H1 (cell line): Measurements from ENCODE around the gene ALOX15B. TPM values are rescaled to one million over a fixed set of nuclear protein-coding genes. Genes with fewer than 3 reads are reported as not detected.
A peak's percentile ranks its signal among the peaks of the same experiment; 100 is the strongest.

Experiments used
- CTCF ChIA-PET: fragments of 300-600 bp; sonication (Branson Sonifier 250); formaldehyde crosslinking; loops from one replicate; lab custom pipeline; 2021; ENCODE audit not compliant: partially characterized antibody; lab: Charles Lee
- POLR2A ChIA-PET: fragments of 300-600 bp; sonication (Branson Sonifier 250); formaldehyde crosslinking; loops from one replicate; lab custom pipeline; 2021; ENCODE audit warnings: inconsistent platforms; ENCODE audit not compliant: partially characterized antibody; lab: Charles Lee
- DNase-seq, 2 experiments: peaks; one replicate each; pipeline versions ENCODE4 v3.0.0 to v3.0.0-alpha.2; 2010 to 2022; ENCODE audit warnings: low spot score in 2 of 2, low read depth in 1 of 2, mixed read lengths in 1 of 2
- FAIRE-seq: peaks from 2 replicates; lab custom pipeline; 2011; peaks lifted over from hg19 to GRCh38; lab: Jason Lieb, UNC
- H2AFZ ChIP-seq: 2 replicates; pipeline ENCODE4 v1.8.1; 2012; ENCODE audit warnings: low read length, inconsistent platforms
- H2AK5ac ChIP-seq: 2 replicates; pipeline ENCODE4 v1.6.1; 2013; ENCODE audit warnings: low read depth, low read length
- H2BK120ac ChIP-seq: replicated peaks from 2 replicates; pipeline ENCODE3; 2013; ENCODE audit warnings: low read depth, low read length, inconsistent platforms
- H2BK12ac ChIP-seq: 2 replicates; pipeline ENCODE4 v1.6.1; 2013; ENCODE audit warnings: low read depth, low read length
- H2BK15ac ChIP-seq: 2 replicates; pipeline ENCODE4 v1.6.1; 2013; ENCODE audit warnings: low read length
- H2BK20ac ChIP-seq: 2 replicates; pipeline ENCODE4 v1.6.1; 2013; ENCODE audit warnings: low read length
- H2BK5ac ChIP-seq: 2 replicates; pipeline ENCODE4 v1.6.1; 2013; ENCODE audit warnings: low read depth, low read length
- H3K14ac ChIP-seq: 2 replicates; pipeline ENCODE4 v1.6.1; 2013; ENCODE audit warnings: inconsistent platforms; ENCODE audit not compliant: insufficient read length
- H3K18ac ChIP-seq: 2 replicates; pipeline ENCODE4 v1.6.1; 2013; ENCODE audit warnings: low read length; ENCODE audit errors: extremely low read depth
- H3K23ac ChIP-seq: 2 replicates; pipeline ENCODE4 v1.6.1; 2013; ENCODE audit warnings: inconsistent platforms; ENCODE audit not compliant: insufficient read length
- H3K23me2 ChIP-seq: 2 replicates; pipeline ENCODE4 v1.6.1; 2013; ENCODE audit warnings: low read depth, low read length
- H3K27ac ChIP-seq: 2 replicates; pipeline ENCODE4 v1.6.1; 2011; ENCODE audit warnings: low read depth, low read length, inconsistent platforms
- H3K27me3 ChIP-seq, 4 experiments: replicated peaks in 1 of 4; 1 replicate in 1 of 4; 2 replicates in 3 of 4; pipeline versions ENCODE4 v1.6.1 to v1.8.1; 2011 to 2013; ENCODE audit warnings: low read length in 3 of 4, mild to moderate bottlenecking in 3 of 4, inconsistent platforms in 2 of 4, mixed read lengths in 2 of 4, moderate library complexity in 1 of 4; ENCODE audit not compliant: control insufficient read depth in 3 of 4, insufficient read depth in 3 of 4; ENCODE audit errors: extremely low read depth in 1 of 4
- H3K36me3 ChIP-seq, 4 experiments: 2 replicates each; pipeline versions ENCODE4 v1.6.1 to v1.8.1; 2011 to 2013; ENCODE audit warnings: mild to moderate bottlenecking in 4 of 4, low read length in 3 of 4, moderate library complexity in 2 of 4, control low read depth in 1 of 4, inconsistent platforms in 1 of 4; ENCODE audit not compliant: insufficient read depth in 4 of 4, control insufficient read depth in 2 of 4
- H3K4ac ChIP-seq: replicated peaks from 2 replicates; pipeline ENCODE3; 2013; ENCODE audit warnings: low read length, low read depth, mixed read lengths, inconsistent platforms; ENCODE audit not compliant: insufficient read length
- H3K4me1 ChIP-seq, 4 experiments: replicated peaks in 1 of 4; 1 replicate in 1 of 4; 2 replicates in 3 of 4; pipeline versions ENCODE4 v1.6.1 to v1.8.1; 2011 to 2013; ENCODE audit warnings: low read length in 3 of 4, inconsistent platforms in 2 of 4, mixed read lengths in 1 of 4; ENCODE audit not compliant: insufficient read depth in 4 of 4, control insufficient read depth in 3 of 4
- H3K4me2 ChIP-seq, 2 experiments: 2 replicates each; pipeline versions ENCODE4 v1.6.1 to v1.8.1; 2011 to 2013; ENCODE audit warnings: low read depth in 2 of 2, low read length in 2 of 2, control low read depth in 1 of 2, inconsistent platforms in 1 of 2, mild to moderate bottlenecking in 1 of 2; ENCODE audit not compliant: insufficient read depth in 1 of 2
- H3K4me3 ChIP-seq, 4 experiments: fragments of 200-600, 300-600 bp in 1 of 4; sonication (generic), shearing (Covaris generic), sonication (Bioruptor Twin) in 1 of 4; 2 replicates each; pipeline versions ENCODE4 v1.5.1 to v1.8.1; 2011 to 2016; ENCODE audit warnings: low read length in 4 of 4, low read depth in 3 of 4, control low read depth in 2 of 4, inconsistent platforms in 2 of 4, mild to moderate bottlenecking in 2 of 4, mixed read lengths in 1 of 4, moderate library complexity in 1 of 4; ENCODE audit not compliant: insufficient read depth in 2 of 4; ENCODE audit errors: extremely low read depth in 1 of 4
- H3K56ac ChIP-seq: replicated peaks from 2 replicates; pipeline ENCODE3; 2013; ENCODE audit warnings: low read depth, mild to moderate bottlenecking, mixed read lengths, low read length, inconsistent platforms; ENCODE audit not compliant: insufficient read length
- H3K79me1 ChIP-seq: 2 replicates; pipeline ENCODE4 v1.6.1; 2013; ENCODE audit warnings: low read depth, low read length, control low read depth
- H3K79me2 ChIP-seq, 2 experiments: 2 replicates each; pipeline versions ENCODE4 v1.6.1 to v1.8.1; 2012 to 2013; ENCODE audit warnings: low read length in 2 of 2, mild to moderate bottlenecking in 2 of 2, inconsistent platforms in 1 of 2; ENCODE audit not compliant: insufficient read depth in 2 of 2, control insufficient read depth in 1 of 2
- H3K9ac ChIP-seq, 4 experiments: replicated peaks in 1 of 4; 1 replicate in 1 of 4; 2 replicates in 3 of 4; pipeline versions ENCODE4 v1.6.1 to v1.8.1; 2011 to 2013; ENCODE audit warnings: low read depth in 3 of 4, low read length in 3 of 4, control low read depth in 2 of 4, mild to moderate bottlenecking in 2 of 4, moderate library complexity in 2 of 4, inconsistent platforms in 1 of 4; ENCODE audit errors: extremely low read depth in 1 of 4
- H3K9me3 ChIP-seq, 2 experiments: 2 replicates each; pipeline versions ENCODE4 v1.6.1 to v1.8.1; 2012 to 2013; ENCODE audit warnings: mild to moderate bottlenecking in 2 of 2, moderate library complexity in 2 of 2, control low read depth in 1 of 2, inconsistent platforms in 1 of 2, low read depth in 1 of 2, low read length in 1 of 2, mixed read lengths in 1 of 2; ENCODE audit not compliant: insufficient read depth in 2 of 2
- H4K20me1 ChIP-seq, 2 experiments: replicated peaks in 1 of 2; 2 replicates each; pipeline versions ENCODE3 to v1.8.1; 2011 to 2013; ENCODE audit warnings: inconsistent platforms in 2 of 2, low read length in 2 of 2, mild to moderate bottlenecking in 1 of 2; ENCODE audit not compliant: insufficient read depth in 2 of 2, control insufficient read depth in 1 of 2
- H4K5ac ChIP-seq: 2 replicates; pipeline ENCODE4 v1.6.1; 2013; ENCODE audit warnings: low read length, low read depth, mixed read lengths, inconsistent platforms; ENCODE audit not compliant: insufficient read length
- H4K8ac ChIP-seq: 2 replicates; pipeline ENCODE4 v1.8.0; 2013; ENCODE audit warnings: mild to moderate bottlenecking, moderate library complexity, low read length, inconsistent platforms; ENCODE audit not compliant: insufficient read depth; ENCODE audit errors: extremely low read depth
- H4K91ac ChIP-seq: replicated peaks from 2 replicates; pipeline ENCODE3; 2013; ENCODE audit warnings: low read length, mixed read lengths, inconsistent platforms; ENCODE audit not compliant: insufficient read length
- CHD2 ChIP-seq: IDR thresholded peaks from 2 replicates; pipeline ENCODE4 v1.6.1; 2012; ENCODE audit warnings: low read length, improper control_type of control experiment
- CREB1 ChIP-seq: IDR thresholded peaks from 2 replicates; pipeline ENCODE4 v1.6.1; 2012; ENCODE audit warnings: inconsistent platforms
- GTF2F1 ChIP-seq: IDR thresholded peaks from 2 replicates; pipeline ENCODE4 v1.6.1; 2012; ENCODE audit warnings: low read depth, low read length, improper control_type of control experiment, borderline replicate concordance
- HDAC2 ChIP-seq, 2 experiments: fragments of 300-600 bp in 1 of 2; sonication (generic) in 1 of 2; IDR thresholded peaks; 2 replicates each; pipeline ENCODE4 v1.6.1; 2011 to 2012; ENCODE audit warnings: low read depth in 2 of 2, low read length in 2 of 2, mild to moderate bottlenecking in 2 of 2, moderate library complexity in 2 of 2, borderline replicate concordance in 1 of 2, inconsistent platforms in 1 of 2
- HDAC6 ChIP-seq: IDR thresholded peaks from one replicate; pipeline ENCODE4 v1.7.1; 2012; ENCODE audit warnings: low read depth, mild to moderate bottlenecking, inconsistent platforms, low read length, moderate library complexity
- KDM5A ChIP-seq: fragments of 200-600 bp; IDR thresholded peaks from 2 replicates; pipeline ENCODE4 v1.7.1; 2012; ENCODE audit warnings: mild to moderate bottlenecking, low read length, inconsistent platforms, mixed read lengths
- SIN3A ChIP-seq, 2 experiments: IDR thresholded peaks in 1 of 2; conservative IDR thresholded peaks in 1 of 2; 2 replicates each; pipeline ENCODE4 v1.6.1; 2011 to 2012; ENCODE audit warnings: low read length in 2 of 2, improper control_type of control experiment in 1 of 2, low read depth in 1 of 2, mild to moderate bottlenecking in 1 of 2
- YY1 ChIP-seq: IDR thresholded peaks from 2 replicates; pipeline ENCODE4 v1.6.1; 2011; ENCODE audit warnings: low read depth, mild to moderate bottlenecking, low read length
- ZNF274 ChIP-seq: IDR thresholded peaks from 2 replicates; pipeline ENCODE4 v1.7.0; 2012; ENCODE audit warnings: low read length, borderline replicate concordance; ENCODE audit errors: extremely low read depth
- WGBS, 2 experiments: shearing (Covaris generic) in 1 of 2; methylation state at CpG; one replicate each; pipeline versions ENCODE4 v1.1.6 to v1.1.7; 2013 to 2015; ENCODE audit warnings: low lambda C conversion rate in 2 of 2, mixed read lengths in 2 of 2, inconsistent platforms in 1 of 2, low coverage in 1 of 2, missing lambda C conversion rate in 1 of 2; ENCODE audit not compliant: insufficient replicate concordance in 2 of 2, insufficient coverage in 1 of 2, insufficient read length in 1 of 2; ENCODE audit errors: extremely low coverage in 1 of 2, missing lambda C conversion rate in 1 of 2; 5-methylcytosine and 5-hydroxymethylcytosine counted together
- polyA plus RNA-seq, 7 experiments: library from polyadenylated mRNA; depleted of rRNA in 3 of 7; stranded (reverse) in 5 of 7; unstranded in 2 of 7; fragments of >200 nt in 5 of 7; fragments of 200-250 nt in 2 of 7; gene quantifications; 1 replicate in 5 of 7; 2 replicates in 1 of 7; 4 replicates in 1 of 7; pipeline versions ENCODE4 v1.2.1 to v1.2.3, GENCODE V29; 2011 to 2013; ENCODE audit warnings: missing spikeins in 2 of 7, mixed read lengths in 2 of 7
- total RNA-seq: library from RNA; stranded (reverse); fragmentation: NEBNext Ultra II Directional; extraction: Animal tissue kit (Norgen Biotek cat#: 25700); gene quantifications from 2 replicates; pipeline ENCODE4 v1.2.1, GENCODE V29; 2021
- TF ChIP-seq, protein P1 (sequence below): IDR thresholded peaks from 2 replicates; pipeline ENCODE4 v1.6.1; 2012; ENCODE audit warnings: inconsistent platforms

ALOX15B gene
- total and polyA plus RNA-seq, 2 of the 8 experiments (the other 6 are each of a cell fraction or from before 2014, with no cell fraction given), result 0.63 to 0.91 TPM

DNA sequence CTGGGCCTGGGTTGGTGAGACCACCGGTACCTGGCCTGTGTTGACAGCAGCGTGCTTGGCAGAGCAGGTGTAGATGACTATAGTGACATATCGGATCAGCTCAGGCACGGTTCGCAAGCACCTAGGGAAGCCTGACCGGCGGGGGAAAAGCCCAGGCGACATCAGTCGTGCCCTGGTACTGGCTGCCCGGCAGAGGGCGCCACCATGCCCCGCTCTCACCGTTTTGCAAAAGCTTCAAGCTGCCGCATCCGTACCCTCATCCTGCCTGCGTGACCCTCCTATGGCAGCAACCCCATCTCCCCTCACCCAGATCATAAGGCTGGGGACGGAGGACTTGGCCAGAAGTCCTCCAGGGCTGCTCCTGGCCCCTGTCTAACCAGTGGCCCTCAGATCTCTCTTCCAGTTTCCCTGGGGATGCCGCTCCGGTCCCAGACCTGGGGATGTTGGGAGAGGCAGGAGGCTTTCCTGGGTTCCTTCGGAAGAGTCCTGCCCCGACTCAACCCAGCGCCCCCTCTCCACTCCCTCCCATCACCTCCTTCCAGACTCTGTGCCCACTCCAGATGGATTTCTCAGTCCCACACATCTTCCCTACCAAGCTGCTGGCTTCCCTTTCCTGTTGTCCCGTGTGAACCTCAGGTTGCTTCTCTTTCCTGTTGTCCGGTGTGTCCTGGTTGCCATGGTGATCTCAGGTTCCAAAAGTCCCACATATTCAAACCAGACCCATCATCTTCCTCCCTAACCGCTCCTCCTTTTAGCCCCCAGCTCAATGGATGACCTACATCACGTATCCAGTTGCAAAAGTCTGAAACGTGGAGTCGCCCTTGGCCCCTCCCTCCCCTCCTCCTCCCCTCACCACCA lies 35.0 kb downstream of the ALOX15B start:
- Histone ChIP-seq H3K9ac (no peak overlapping the region), H3K79me1 (no peaks in the 10 kb centered on the region), H3K27me3 (peaks cover 39 to 79% (median 62%) of the 10 kb centered on the region in 4 experiments), H3K23me2 (peaks cover 10% of the 10 kb centered on the region), H2BK20ac (0 out of 2 replicates have a peak overlapping the region, but pooled peaks have one; percentile 72), H4K8ac (no peak overlapping the region; the same call in 1 of the 2 replicates), H3K36me3 (no peaks in the 10 kb centered on the region), H2AFZ (no peak overlapping the region; the same call in 1 of the 2 replicates), H3K56ac (no peak overlapping the region), H4K5ac (no peak overlapping the region), H2BK12ac (peak overlapping the region; percentile 81; the same call in 1 of the 2 replicates), H3K4ac (no peak overlapping the region), H3K4me2 (peak overlapping the region; percentile 97 to 99), H2BK15ac (no peak overlapping the region), H3K23ac (no peak overlapping the region), H4K20me1 (peaks cover 3 to 6% of the 10 kb centered on the region in 2 experiments), H3K79me2 (no peaks in the 10 kb centered on the region), H2BK5ac (no peak overlapping the region), H2AK5ac (no peak overlapping the region), H3K14ac (no peak overlapping the region), H3K4me1 (peaks cover 0 to 22% (median 9%) of the 10 kb centered on the region in 4 experiments; a peak in 5 of 7 replicates), H3K18ac (peak overlapping the region; percentile 71; the same call in 1 of the 2 replicates), H3K4me3 (peak overlapping the region; percentile 11 to 65 (median 45); a peak in 6 of 8 replicates), H3K9me3 (no peaks in the 10 kb centered on the region), H3K27ac (no peak overlapping the region), H2BK120ac (no peak overlapping the region), H4K91ac (peak overlapping the region; percentile 70)
- 9% methylated on average over 20 of the region's 28 CpGs; no CpG with 5 or more reads in 1 of the 2 experiments for WGBS, 2 experiments
- FAIRE-seq, result peak; percentile 55
- CTCF ChIA-PET, result interaction anchor here (0.6 to 17.3 kb wide), 25 partner anchors 13 to 1015 kb away, joined by 3 to 315 read pairs (median 4); partner anchors contain the start of genes ALOX12B, ALOXE3 and RNF227
- DNase-seq, result peak in 1 of 2 experiments; percentile 93
- POLR2A ChIA-PET, result interaction anchor here (0.6 to 1.4 kb wide), 7 partner anchors 9 to 649 kb away, joined by 3 to 6 read pairs (median 4); no protein-coding TSS in a partner anchor
- TF ChIP-seq CHD2, result no peak
- TF ChIP-seq ZNF274, result no peak
- TF ChIP-seq KDM5A, result no peak
- no peak for TF ChIP-seq HDAC6
- TF ChIP-seq, protein P1, sequence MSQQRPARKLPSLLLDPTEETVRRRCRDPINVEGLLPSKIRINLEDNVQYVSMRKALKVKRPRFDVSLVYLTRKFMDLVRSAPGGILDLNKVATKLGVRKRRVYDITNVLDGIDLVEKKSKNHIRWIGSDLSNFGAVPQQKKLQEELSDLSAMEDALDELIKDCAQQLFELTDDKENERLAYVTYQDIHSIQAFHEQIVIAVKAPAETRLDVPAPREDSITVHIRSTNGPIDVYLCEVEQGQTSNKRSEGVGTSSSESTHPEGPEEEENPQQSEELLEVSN, result 0 out of 2 replicates have a peak, but pooled peaks have one; percentile 43
- peak; percentile 28 to 72; a peak in 2 of 4 replicates for TF ChIP-seq SIN3A (conservative IDR thresholded peaks at IDR 0.05 in 1 of 2, IDR thresholded peaks at IDR 0.05 in 1 of 2; ENCODE audit: low read depth in 1 of 2, low read length in 2 of 2)
- no peak for TF ChIP-seq HDAC2 (IDR thresholded peaks at IDR 0.05; ENCODE audit: borderline replicate concordance in 1 of 2, low read depth in 2 of 2, low read length in 2 of 2)
- TF ChIP-seq YY1, result no peak
- no peak for TF ChIP-seq GTF2F1
- TF ChIP-seq CREB1, result peak; percentile 86
